Umbilical cord (tissue), 2 donors: ENCODE data around the gene LAPTM5. TPM values are rescaled to one million over a fixed set of nuclear protein-coding genes. Genes with fewer than 3 reads are reported as not detected.

Experiments used
- DNase-seq: peaks from one replicate; pipeline ENCODE4 v3.0.0-alpha.2; 2015; ENCODE audit warnings: low spot score
- total RNA-seq: library from RNA; depleted of rRNA; stranded (reverse); fragments of >200 nt; gene quantifications from one replicate; pipeline ENCODE4 v1.2.3, GENCODE V29; 2014; ENCODE audit warnings: low replicate concordance; ENCODE audit not compliant: insufficient read depth

The LAPTM5 gene
- total RNA-seq, 1 donor from 2014 or later = 14.4 TPM

DNA sequence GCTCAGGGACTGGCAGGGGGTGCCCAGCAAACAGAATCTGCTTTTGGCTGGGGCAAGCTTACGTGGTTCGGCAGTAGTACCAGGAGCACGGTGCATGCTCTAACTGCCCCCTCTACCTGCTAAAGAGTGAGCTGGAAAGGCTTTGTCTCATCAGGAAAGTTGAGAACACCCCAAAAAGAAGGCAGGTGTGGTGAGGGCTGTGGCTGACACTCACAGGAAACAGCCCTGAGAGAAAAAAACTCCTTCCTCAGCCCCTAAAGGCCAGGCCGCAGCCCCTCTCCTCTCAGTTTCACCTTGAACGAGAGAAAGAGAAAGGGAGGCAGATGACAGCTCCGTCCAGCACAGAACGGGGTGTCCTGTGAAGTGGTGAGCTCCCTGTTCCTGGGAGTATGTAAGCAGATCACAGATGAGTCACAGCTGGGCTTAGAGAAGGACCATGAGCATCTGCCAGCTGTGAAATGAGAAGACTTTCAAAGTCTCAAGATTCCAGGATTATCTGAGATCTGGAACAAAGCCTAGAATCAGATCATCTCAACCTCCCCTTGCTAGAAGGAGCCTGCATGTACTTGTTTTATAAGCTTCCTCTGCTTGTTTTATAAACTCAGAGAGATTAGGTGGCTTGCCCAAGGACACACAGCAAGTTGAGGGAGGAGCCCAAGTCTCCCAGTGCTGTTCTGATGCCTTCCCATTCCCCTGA is 13.4 kb downstream of the LAPTM5 start:
- DNase-seq = peak; percentile 81

DNA sequence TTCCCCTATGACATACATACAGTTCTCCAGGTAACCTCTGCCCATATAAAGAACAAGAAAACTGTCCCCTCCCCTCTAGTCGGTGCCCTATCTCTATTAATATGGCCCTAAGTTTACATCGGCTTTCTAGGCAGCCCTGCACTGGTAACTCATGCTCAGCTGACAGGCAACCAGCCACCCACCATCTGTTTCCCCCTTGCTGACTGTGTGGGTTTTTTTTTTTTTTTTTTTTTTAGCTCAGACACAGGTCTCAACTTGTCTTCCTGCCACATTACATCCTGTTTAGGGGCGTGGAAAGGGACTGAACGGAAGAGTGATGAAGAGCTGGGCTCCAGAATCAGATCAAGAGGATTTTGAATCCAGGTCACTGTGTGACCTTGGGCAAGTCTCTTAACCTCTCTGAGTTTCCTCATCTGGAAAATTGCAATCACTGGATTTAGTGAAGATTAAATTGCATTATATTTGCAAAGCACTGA is 14.0 kb downstream of the LAPTM5 start:
- no peak for DNase-seq

DNA sequence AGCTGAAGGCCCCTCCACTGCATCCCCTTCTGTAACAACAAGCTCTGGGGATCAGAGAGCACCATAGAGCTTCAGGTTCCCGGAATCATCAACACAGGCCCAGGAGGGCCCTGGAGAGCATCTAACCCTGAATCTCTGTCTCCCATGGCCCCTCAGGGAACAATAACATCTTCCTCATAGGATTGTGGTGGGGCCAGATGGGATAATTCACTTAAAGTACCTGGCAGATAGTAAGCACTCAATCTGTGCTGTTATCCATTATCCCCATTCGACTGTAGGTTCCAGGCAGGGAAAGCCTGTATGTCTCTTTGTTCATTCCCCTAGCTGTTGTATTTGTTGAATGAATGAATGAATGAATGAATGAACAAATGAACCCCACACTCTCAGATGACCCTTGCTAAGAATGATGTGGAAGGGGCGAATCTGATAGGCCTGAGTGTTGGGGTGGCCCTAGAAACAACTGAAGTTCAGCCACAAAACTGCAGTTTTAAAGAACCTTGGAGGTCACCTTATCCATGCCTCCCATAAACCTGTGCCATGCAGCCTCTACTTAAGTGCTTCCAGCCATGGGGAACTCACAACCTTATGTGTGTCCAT is 14.5 kb downstream of the LAPTM5 start:
- DNase-seq = no peak

DNA sequence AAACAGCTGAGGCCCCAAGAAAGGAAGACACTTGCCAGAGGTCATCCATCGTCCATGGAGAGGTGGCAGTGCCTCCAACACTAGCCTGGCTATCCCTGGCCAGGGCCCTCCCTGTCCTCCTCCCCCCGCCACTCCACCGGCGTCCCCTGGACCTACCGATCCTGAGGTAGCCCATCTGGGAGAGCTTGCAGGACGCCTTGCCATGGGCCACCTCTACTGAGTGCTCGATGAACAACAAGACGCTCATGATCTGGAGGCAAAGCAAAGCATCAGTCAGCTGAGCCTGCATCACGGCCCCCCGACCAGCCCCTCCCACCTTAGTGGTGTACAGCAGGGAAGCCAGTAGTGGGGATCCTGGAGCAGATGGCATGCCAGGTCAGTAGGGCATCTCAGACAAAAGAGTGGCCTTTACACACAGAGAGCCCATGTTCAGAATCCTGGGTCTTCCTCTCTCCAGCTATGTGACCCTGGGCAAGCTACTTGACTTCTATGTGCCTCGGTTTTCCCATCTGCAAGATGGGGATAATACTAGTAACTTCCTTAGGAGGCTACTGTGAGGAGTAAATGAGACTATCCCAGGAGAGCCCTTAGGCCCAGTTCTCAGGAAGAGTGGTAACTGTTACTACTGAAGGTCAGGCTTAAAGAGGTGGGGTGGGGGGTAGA is 15.1 kb downstream of the LAPTM5 start:
- DNase-seq = no peak

DNA sequence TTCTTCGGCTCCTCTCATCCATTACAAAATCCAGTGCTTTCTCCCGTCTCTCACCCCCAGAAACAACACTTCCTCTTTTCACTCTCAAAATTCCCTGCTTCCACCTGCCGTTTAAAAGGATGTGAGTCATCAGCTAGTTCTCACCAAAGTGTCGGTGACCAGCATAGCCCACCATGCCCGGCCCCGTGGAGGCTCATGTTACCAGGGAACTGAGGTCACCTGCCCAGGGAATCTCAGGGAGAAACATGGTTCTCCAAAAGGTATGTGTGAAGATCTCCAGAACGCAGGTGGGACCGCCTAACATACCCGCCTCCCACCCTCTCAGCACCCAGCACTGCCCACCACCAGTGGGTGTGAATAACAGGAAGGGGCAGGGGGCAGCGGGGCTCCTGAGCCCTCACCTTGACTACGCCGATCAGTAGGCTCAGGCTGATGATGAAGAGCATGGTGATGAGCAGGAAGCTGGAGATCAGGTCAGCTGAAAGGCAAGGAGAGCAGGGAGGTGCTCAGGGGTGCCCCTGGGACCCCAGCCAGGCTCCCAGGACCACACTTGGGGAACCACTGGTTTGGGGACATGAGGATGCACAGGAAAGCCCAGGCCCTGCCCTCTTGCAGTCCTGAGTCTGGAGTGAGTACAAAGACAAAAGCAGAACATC is 16.2 kb downstream of the LAPTM5 start:
- DNase-seq = no peak

DNA sequence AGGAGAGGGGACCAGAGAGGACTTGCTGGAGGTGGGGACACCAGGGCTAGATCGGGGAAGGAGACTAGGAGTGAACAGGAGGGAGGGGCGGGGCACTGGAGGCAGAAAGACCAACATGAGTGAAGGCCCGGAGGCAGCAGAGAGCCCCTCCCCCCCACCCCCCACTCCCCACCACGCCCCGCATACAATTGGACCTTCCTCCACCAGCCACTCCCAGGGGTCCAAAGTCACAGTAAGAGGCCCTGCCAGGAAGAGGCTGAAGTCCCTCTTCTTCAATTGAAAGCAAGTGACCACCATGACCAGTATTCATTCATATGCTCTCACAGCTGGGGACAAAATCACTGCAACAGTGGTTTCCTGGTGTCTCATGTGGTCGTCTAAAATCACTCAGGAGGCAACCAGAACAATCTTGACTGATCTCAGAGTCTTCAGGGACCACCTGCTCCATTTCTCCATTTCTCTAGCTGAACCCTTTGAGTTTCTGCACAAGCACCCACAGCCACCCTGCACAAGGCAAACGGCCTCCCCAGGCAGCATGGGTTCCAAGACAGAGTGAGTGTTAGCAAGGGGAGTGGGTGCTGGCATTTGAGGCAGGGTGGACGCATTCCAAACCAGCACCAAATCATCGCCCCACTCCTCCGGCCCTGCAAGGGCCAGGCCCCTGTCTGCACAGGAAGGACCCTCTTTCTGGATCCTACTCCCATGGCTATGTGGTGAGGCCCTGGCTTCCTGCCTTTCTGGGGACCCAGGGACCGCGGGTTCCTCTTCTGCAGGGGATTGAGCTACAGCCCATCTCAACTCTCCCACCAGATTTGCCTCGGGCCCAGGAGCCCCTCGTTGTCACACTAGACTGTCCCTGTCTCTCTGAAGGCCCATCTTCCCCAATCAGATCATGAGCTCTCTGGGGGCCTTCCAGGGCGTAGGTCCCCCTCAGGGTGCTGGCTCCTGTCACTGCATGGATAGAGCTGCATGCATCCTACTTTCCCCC is 17.0 kb downstream of the LAPTM5 start:
- no peak for DNase-seq

DNA sequence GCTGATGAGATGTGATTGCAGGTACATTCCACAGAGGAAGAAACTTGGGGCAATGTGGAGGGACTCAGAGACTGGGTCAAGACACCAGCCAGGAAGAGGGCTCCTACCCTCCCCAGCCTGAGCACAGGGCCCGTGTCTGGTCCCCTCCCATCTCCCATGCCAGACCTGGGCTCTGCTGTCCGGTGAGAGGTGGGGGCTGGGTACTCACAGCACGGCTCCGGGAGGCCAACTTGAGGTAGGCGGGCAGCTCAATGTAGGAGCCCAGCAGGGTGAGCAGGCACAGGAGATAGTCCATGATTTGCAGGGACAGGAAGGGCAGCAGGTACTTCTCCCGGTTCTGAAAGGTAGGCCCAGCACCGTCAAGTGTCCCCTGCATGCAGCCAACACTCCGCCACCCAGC is 18.0 kb downstream of the LAPTM5 start:
- DNase-seq = no peak

DNA sequence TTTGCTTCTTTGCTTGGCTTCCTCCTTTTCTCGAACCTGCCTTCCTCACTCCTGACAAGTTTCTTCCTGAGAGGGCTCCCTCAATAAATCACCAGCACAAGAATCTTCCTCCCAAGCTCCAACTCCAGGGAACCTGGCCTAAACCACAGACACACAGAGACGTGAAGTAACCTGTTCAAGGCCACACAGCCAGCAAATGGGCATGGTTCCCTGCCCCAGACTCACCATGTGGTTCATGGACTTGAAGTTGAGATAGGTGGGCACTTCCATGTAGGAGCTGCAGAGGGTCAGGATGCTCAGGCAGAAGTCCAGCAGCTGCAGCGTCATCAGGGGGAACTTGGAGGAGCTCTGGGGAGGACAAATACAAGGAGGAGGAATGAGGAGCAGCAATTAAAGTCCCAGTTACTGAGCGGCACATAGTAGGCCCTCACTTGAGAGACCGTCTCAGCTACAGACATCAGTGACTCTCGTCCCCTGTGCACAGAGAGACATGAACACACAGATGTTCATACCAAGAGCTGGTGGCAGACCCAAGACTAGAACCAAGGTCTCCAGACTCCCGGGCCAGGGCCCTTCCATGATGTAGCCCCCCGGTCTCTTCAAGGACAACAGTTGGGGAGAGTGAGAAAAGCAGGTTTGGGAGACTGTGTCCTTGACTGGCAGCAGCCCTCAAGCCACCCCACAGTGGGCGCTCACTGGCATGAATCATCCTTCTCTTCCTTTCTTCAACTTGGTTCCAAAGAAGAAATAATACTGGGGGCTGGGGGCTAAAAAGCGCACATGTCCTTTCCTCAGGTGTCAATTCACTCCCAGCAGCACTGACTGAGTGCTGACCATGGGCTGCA is 18.6 kb downstream of the LAPTM5 start:
- DNase-seq = no peak

DNA sequence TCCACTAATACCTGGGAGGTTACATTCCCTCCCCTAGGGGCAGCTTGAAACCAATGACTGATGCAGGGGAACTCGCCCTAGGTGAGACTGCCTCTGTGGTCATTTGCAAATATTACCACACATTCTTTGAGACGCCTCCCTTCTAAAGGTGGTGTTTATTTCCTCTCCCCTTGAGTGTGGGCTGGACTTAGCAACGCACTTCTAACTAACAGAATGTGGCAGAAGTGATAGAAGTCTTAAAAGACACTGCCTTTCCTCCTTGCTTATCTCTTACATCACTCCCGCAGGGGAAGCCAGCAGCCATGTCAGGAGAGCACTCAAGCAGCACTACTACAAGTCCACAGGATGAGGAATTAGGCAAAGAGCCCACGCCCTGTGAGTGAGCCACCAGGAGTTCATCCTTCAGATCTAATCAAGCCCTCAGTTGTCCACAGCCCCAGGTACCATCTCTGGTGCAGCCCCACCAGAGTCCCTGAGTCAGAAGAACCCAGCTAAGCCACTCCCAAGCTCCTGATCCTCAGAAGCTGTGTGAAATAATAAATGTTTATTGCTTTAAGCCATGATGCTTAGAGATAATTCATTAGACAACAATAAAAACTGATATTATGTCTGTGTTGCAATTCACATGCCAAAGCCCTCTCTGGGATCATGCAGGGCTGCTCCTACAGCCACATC is 19.4 kb downstream of the LAPTM5 start:
- DNase-seq = no peak

DNA sequence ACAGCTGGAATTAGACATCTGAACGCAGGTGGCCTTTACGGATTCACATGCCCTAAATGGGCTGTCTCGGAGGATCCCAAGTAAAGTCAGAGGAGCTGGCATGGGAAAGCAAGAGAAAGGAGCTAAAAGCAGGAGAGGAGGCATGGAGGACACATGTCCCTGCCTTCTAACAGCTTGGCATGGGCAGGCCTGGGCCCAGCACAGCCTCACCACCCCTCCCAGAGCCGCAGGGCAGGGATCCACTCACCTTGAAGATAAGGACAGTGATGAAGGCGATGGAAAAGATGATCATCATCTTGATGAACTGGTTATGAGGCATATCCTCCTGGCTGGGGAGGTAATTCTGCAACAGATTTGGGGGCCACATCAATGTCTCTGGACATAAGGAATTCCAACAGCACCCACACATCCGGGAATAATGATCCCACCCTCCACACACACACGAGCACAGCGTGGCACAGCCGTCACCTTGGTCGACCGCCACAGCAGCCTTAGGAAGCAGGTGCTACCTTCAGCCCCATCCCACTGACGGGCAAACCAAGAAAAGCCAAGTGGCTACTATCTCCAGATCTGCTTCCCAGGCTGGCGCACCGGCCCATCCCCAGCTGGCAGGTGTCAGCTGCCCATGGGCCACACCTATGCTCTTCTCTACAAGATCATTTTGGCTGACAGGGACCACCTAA is 20.1 kb downstream of the LAPTM5 start:
- no peak for DNase-seq

DNA sequence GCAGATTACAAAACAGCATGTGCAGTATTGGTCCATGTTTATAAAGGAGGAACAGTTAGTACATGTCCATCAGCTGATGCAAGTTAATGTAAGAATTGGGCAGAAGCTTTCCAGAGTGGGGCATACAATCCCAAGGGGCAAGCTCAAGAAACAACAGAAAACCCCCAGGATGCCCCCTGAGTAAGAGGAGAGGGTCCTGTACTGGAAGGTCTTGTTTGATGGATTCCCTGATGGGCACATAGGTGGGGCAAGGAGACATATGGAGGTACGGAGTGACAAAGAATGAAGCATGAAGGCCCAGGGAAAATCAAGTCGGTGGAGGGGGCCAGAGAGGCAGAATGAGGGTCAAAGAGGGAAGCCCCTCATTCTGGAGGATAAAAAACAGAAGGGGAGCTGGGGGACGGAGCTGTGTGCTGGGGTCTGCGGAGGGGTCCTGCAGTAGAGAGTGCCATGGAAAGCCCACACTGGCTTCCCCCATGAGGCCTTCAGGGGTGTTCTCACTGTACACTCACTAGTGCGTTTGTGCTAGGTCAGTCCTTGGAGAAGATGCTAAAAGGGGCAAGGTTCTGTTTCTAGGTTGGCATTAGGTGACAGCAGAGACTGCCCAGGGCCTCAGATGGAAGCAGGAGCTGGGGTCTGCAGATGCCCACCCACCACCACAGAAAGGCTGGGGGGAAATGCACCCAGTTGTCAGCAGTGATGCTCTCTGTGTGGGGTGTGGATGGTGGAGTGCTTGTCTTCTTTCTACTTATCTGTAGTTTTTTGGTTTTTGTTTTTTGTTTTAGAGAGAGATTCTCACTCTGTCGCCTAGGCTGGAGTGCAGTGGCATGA is 21.7 kb downstream of the LAPTM5 start:
- no peak for DNase-seq

DNA sequence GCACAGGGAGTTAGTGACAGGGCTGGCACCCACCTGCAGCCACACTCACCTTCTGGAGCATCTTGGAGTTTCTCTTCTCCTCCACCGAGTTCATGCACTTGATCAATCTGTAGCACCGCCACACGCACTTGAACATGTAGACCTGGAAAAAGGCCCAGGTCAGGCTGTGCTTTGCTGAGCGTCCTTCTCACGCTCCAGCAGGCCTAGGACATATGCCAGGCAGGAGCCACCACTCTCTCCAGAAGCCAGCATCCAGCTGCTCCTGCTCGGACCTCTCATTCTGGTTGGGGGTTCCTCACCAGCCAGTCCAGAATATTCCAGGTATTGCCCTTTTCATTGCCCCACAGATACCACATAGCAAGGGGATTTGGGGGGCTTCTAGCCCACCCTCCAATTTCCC is 22.4 kb downstream of the LAPTM5 start:
- DNase-seq = no peak

DNA sequence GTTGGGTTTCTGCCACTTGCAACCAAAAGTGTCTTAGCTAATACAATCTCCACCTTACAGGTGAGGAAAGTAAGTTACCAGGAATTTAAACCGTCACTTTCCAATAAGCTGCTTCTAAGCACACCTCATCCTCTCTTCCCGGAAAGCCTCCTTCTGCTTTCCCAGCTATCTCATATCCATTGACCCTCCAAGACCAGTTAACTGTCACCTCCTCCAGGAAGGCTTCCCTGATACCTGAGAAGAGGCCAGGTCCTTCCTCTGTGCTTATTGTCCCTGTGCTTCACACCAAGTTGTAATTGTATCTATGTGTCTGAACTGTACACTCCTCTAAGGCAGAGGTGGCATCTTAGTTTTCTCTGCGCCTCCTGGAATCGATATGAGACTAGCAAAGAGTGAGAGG is 23.0 kb downstream of the LAPTM5 start:
- DNase-seq = no peak

DNA sequence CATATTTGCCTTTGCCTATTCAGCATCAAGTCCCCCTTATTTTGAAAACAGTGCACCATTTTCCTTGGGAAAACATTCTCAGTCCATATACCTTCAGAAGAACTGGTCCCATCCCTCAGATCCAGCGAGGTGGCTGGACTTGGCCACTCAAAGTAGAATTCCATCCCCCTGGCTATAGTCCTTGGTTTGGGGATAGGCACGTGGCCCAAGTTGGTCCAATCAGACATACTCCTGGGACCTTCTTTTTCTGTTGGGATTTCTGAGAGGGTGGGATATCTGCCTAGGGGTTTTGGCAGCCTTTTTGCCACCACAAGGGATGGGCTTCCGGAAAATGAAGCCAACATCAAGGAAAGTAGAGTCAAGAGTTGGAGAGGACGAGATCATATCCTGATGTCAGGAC is 23.5 kb downstream of the LAPTM5 start:
- DNase-seq = no peak

DNA sequence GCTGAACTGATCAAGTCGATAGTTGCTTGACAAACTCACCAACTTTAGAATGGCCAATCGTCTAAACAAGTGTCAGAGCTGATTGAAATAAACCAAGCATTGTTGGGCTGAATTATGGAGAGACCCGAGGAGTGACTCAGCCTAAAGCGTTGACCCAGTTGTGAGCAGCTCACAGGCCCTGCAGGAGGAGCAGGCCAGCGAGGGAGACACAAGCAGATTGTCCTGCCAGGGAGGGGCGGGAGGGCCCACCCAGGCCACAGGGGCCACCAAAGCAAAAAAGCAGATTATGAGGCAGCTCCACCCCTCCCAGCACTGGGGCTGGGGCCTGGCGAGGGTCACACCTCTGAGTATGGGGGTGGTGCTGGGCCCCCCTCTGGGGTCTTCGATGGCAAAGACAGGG is 24.1 kb downstream of the LAPTM5 start:
- DNase-seq = no peak

DNA sequence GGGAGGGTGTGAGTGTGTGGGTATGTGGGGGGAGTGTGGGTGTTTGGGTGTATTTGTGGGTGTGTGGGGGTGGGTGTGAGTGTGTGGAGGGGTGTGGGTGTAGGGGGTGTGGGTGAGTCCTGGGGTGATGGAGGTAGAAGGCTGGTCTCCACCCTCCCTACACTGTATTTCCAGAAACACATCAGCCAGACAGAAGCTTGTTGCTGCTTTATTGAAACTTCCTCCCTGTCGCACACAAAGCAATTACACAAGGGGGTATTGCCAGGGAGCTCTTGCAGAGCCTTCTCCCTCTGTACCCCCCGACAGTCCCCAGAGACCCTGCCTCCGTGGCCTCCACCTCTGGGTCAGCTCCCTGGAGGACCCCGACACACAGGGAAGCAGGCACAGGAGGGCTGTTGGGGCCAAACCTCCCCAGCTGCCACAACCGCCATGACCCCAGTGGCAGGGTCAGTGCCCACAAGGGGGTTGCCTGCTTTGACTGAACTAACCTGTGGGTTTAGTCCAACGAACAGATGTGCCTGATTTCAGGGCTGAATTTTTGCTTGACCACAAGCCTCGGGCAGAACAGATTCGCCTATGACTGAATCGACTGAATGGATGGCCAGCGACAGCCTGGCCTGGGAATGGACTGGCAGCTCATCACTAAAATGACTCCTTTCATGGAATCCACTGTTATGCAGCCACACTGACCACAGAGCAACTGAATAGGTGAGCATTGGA is 25.1 kb downstream of the LAPTM5 start:
- DNase-seq = no peak

DNA sequence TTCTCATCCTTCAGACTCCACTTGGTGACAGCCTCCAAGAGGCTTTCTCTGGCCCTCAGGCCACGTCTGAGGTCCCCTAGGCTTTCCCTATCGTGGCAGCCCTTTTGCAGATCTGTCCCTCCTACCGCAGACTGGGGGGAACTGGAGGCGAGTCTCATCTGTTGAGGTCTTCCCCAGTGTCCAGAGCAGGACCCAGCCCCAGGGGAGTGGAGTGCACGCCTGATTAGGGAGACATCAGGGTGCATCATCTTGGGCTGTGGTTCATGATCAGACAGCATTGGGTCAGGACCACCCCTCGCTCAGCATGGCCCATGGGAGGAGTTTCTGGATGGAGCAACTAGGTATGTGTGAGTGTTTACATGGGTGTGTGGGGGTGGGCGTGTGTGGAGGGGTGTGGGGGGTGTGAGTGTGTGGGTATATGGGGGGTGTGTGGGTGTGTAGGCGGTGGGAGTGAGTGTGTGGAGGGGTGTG is 25.7 kb downstream of the LAPTM5 start:
- DNase-seq = no peak
